ENCODE measurements around the gene ARID2.

Gene ARID2

DNA sequence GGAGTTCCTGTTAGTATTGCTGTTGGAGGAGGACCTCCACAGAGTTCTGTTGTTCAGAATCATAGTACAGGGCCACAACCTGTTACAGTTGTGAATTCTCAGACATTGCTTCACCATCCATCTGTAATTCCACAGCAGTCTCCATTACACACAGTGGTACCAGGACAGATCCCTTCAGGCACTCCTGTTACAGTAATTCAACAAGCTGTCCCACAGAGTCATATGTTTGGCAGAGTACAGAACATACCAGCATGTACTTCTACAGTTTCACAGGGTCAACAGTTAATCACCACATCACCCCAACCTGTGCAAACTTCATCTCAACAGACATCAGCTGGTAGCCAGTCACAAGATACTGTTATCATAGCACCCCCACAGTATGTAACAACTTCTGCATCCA, 120.8 kb downstream of the ARID2 start:
- H3K4me3 ChIP-seq (ENCODE audit: low read depth, low read length): no peak overlapping the region
- in situ Hi-C loops (cut with HindIII; ENCODE audit: low sequenced_read_pairs): no loop called here
- TF ChIP-seq, protein P1, sequence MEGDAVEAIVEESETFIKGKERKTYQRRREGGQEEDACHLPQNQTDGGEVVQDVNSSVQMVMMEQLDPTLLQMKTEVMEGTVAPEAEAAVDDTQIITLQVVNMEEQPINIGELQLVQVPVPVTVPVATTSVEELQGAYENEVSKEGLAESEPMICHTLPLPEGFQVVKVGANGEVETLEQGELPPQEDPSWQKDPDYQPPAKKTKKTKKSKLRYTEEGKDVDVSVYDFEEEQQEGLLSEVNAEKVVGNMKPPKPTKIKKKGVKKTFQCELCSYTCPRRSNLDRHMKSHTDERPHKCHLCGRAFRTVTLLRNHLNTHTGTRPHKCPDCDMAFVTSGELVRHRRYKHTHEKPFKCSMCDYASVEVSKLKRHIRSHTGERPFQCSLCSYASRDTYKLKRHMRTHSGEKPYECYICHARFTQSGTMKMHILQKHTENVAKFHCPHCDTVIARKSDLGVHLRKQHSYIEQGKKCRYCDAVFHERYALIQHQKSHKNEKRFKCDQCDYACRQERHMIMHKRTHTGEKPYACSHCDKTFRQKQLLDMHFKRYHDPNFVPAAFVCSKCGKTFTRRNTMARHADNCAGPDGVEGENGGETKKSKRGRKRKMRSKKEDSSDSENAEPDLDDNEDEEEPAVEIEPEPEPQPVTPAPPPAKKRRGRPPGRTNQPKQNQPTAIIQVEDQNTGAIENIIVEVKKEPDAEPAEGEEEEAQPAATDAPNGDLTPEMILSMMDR (IDR thresholded peaks at IDR 0.05; ENCODE audit: low read depth, low read length, missing control alignments): no peak
- no peak for DNase-seq (ENCODE audit: low read depth)

DNA sequence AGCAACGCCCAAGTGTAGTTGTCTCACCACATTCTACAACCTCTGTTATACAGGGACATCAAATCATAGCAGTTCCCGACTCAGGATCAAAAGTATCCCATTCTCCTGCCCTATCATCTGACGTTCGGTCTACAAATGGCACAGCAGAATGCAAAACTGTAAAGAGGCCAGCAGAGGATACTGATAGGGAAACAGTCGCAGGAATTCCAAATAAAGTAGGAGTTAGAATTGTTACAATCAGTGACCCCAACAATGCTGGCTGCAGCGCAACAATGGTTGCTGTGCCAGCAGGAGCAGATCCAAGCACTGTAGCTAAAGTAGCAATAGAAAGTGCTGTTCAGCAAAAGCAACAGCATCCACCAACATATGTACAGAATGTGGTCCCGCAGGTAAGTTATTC, 123.0 kb downstream of the ARID2 start:
- in situ Hi-C loops (cut with HindIII; ENCODE audit: low sequenced_read_pairs): no loop called here
- DNase-seq (ENCODE audit: low read depth): no peak
- TF ChIP-seq, protein P1 (IDR thresholded peaks at IDR 0.05; ENCODE audit: low read depth, low read length, missing control alignments): no peak
- H3K4me3 ChIP-seq (ENCODE audit: low read depth, low read length): no peak overlapping the region

DNA sequence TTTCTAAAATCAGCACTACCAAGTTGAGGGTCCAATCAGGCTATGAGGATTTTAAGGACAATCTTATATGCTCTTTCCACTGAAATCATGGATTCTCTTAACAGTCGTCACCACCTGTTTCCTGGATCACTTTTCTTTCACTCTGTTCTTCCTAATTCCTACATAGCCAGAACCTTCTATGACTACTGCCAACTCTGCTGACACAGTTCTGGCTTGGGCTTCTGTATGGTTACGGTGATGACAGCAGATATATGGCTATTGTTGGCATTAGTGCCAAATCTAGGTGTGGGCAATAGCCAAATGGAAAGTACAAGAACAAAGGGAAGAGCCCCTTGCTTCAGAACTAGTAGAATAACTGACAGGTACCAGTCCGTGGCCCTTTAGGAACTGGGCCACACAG, 124.0 kb downstream of the ARID2 start:
- DNase-seq (ENCODE audit: low read depth): no peak
- TF ChIP-seq, protein P1 (IDR thresholded peaks at IDR 0.05; ENCODE audit: low read depth, low read length, missing control alignments): no peak

DNA sequence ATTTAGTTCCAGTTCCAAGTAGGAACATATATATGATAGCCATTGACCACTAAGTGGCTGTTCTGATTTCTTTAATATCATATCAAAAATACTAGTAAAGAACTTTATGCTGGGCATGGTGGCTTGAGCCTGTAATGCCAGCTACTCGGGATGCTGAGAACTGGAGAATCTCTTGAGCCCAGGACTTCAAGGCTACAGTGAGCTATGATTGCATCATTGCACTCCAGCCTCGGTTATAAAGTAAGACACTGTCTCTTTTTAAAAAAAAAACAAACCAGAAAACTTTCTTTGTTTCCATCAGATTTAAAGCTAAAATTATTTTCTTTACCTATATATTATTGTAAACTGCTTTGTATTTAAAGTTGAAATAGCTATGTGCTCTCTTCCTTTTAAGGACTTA, 133.8 kb downstream of the ARID2 start:
- in situ Hi-C loops (cut with HindIII; ENCODE audit: low sequenced_read_pairs): no loop called here
- TF ChIP-seq, protein P1 (IDR thresholded peaks at IDR 0.05; ENCODE audit: low read depth, low read length, missing control alignments): no peak
- no peak overlapping the region for H3K4me3 ChIP-seq (ENCODE audit: low read depth, low read length)
- no peak for DNase-seq (ENCODE audit: low read depth)

More for the DNA sequence above, 124.0 kb downstream of the ARID2 start:
- H3K4me3 ChIP-seq (ENCODE audit: low read depth, low read length): no peak overlapping the region
- in situ Hi-C loops (cut with HindIII; ENCODE audit: low sequenced_read_pairs): no loop called here

DNA sequence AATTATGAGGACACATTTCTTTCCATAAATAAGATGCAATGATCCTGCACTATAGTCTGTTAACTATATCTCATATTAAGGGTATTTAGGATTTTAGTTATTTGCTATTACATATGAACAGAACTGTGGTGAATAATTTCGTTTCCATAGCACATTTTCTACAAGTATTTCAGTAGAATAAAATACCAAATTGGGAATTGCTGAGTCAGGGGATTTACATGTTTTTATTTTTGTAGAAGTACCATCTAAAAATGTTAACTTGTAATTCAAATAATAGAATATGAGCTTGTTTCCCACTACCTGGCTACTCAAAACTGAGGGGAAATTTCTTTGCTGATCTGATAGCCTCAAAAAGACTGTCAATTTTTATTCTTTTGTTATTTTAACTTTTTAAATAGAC, 136.8 kb downstream of the ARID2 start:
- in situ Hi-C loops (cut with HindIII; ENCODE audit: low sequenced_read_pairs): no loop called here
- TF ChIP-seq, protein P1 (IDR thresholded peaks at IDR 0.05; ENCODE audit: low read depth, low read length, missing control alignments): no peak

DNA sequence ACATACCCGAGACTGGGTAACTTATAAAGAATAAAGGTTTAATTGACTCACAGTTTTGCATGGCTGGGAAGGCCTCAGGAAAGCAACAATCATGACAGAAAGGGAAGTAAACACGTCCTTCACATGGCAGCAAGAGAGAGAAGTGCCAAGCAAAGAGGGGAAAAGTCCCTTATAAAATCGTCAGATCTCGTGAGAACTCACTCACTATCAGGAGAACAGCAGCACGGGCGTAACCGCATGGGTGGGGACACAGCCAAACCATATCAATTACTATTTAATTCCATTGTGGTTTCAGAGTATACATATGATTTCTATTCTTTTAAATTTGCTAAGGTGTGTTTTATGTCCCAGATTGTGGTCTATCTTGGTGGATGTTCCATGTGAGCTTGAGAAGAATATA, 142.9 kb downstream of the ARID2 start:
- TF ChIP-seq, protein P1 (IDR thresholded peaks at IDR 0.05; ENCODE audit: low read depth, low read length, missing control alignments): no peak

More for the DNA sequence above, 136.8 kb downstream of the ARID2 start:
- no peak for DNase-seq (ENCODE audit: low read depth)
- no peak overlapping the region for H3K4me3 ChIP-seq (ENCODE audit: low read depth, low read length)

DNA sequence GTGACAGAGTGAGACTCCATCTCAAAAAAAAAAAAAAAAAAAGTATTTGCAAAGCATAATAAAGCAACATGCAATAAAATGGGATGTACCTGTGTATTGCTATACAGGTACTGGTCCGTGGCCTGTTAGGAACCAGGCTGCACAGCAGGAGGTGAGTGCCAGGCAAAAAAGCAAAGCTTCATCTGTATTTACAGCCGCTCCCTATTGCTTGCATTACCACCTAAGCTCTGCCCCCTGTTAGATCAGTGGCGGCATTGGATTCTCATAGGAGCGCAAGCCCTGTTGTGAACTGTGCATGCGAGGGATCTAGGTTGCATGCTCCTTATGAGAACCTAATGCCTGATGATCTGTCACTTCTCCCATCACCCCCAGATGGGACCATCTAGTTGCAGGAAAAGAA, 147.6 kb downstream of the ARID2 start:
- no peak for DNase-seq (ENCODE audit: low read depth)
- no peak overlapping the region for H3K4me3 ChIP-seq (ENCODE audit: low read depth, low read length)
- TF ChIP-seq, protein P1 (IDR thresholded peaks at IDR 0.05; ENCODE audit: low read depth, low read length, missing control alignments): no peak
- in situ Hi-C loops (cut with HindIII; ENCODE audit: low sequenced_read_pairs): no loop called here

More for the DNA sequence above, 142.9 kb downstream of the ARID2 start:
- in situ Hi-C loops (cut with HindIII; ENCODE audit: low sequenced_read_pairs): no loop called here
- H3K4me3 ChIP-seq (ENCODE audit: low read depth, low read length): no peak overlapping the region
- DNase-seq (ENCODE audit: low read depth): no peak

Data from astrocyte of the cerebellum (primary cell).